Memory B cell (primary cell): Measurements from ENCODE around the gene CNTN2.

Experiments
- ATAC-seq: fragments of 150-1000 bp; cut with Tn5 transposase; 2 replicates; pipeline ENCODE4 v1.10.0; 2021; ENCODE audit warnings: low read depth, mild to moderate bottlenecking, moderate library complexity
- DNase-seq, 2 donors: peaks; one replicate each; pipeline ENCODE4 v3.0.0; 2022; ENCODE audit warnings: low spot score in 2 of 2
- H3K27ac Mint-ChIP-seq: one replicate; pipeline ENCODE4 v1.8.0; 2022; ENCODE audit warnings: mild to moderate bottlenecking, moderate library complexity, mixed read lengths
- H3K27me3 Mint-ChIP-seq: one replicate; pipeline ENCODE4 v1.8.0; 2022; ENCODE audit warnings: mixed read lengths
- H3K36me3 Mint-ChIP-seq: one replicate; pipeline ENCODE4 v1.8.0; 2022; ENCODE audit warnings: mild to moderate bottlenecking, mixed read lengths
- H3K4me1 Mint-ChIP-seq: one replicate; pipeline ENCODE4 v1.8.0; 2022; ENCODE audit warnings: mixed read lengths
- H3K4me3 Mint-ChIP-seq: one replicate; pipeline ENCODE4 v1.8.0; 2022; ENCODE audit warnings: mild to moderate bottlenecking, moderate library complexity, mixed read lengths
- H3K9me3 Mint-ChIP-seq: one replicate; pipeline ENCODE4 v1.8.0; 2022; ENCODE audit warnings: mixed read lengths

The CNTN2 gene

GRCh38 chr1:205076245-205076761, 33.3 kb downstream of the CNTN2 start:
- H3K4me3 Mint-ChIP-seq, result no peak overlapping the region
- H3K4me1 Mint-ChIP-seq, result no peaks in the 10 kb centered on the region
- ATAC-seq (no peak), DNase-seq (no peak)
- peaks cover 2% of the 10 kb centered on the region for H3K36me3 Mint-ChIP-seq
- no peak overlapping the region for H3K27ac Mint-ChIP-seq
- no peaks in the 10 kb centered on the region for H3K27me3 Mint-ChIP-seq
- H3K9me3 Mint-ChIP-seq, result no peaks in the 10 kb centered on the region

GRCh38 chr1:205077158-205077933, 34.3 kb downstream of the CNTN2 start:
- H3K4me1 Mint-ChIP-seq, result no peaks in the 10 kb centered on the region
- no peak overlapping the region for H3K27ac Mint-ChIP-seq
- no peaks in the 10 kb centered on the region for H3K9me3 Mint-ChIP-seq
- H3K27me3 Mint-ChIP-seq, result no peaks in the 10 kb centered on the region
- H3K4me3 Mint-ChIP-seq, result no peak overlapping the region
- no peak for DNase-seq
- peaks cover 2% of the 10 kb centered on the region for H3K36me3 Mint-ChIP-seq
- no peak for ATAC-seq

GRCh38 chr1:205077934-205078311, 34.9 kb downstream of the CNTN2 start:
- H3K9me3 Mint-ChIP-seq, result no peaks in the 10 kb centered on the region
- H3K4me1 Mint-ChIP-seq, result no peaks in the 10 kb centered on the region
- H3K27ac Mint-ChIP-seq, result no peak overlapping the region
- DNase-seq (no peak), ATAC-seq (no peak)
- no peaks in the 10 kb centered on the region for H3K27me3 Mint-ChIP-seq
- peaks cover 2% of the 10 kb centered on the region for H3K36me3 Mint-ChIP-seq
- H3K4me3 Mint-ChIP-seq, result no peak overlapping the region

DNA sequence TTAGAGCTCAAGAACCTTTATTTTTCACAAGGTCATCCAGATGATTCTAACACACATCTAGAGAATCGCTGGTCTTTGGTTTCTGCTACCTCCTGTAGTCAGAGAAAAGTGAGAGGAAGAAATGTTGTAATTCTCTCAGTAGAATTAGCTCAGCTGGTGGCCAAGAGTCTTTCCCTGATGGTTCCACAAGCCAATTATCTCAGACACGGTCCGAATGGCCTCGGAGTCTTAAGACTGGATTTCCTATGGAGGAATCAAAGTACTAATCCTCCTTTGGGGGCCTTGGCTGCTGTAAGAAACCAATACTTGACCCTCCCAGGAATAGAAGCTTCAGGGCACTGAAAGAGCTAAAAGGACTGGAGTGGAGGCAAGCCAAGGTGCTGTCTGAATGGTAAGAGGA, 39.4 kb downstream of the CNTN2 start:
- no peak for ATAC-seq
- Mint-ChIP-seq H3K27me3 (no peaks in the 10 kb centered on the region), H3K4me3 (no peak overlapping the region), H3K9me3 (no peaks in the 10 kb centered on the region), H3K36me3 (peaks cover 13% of the 10 kb centered on the region), H3K27ac (no peak overlapping the region), H3K4me1 (no peaks in the 10 kb centered on the region)
- DNase-seq, result no peak

GRCh38 chr1:205084360-205084759, 41.3 kb downstream of the CNTN2 start, which contains the start of gene TMEM81:
TMEM81 (minus strand) TSS chr1:205084460; CDS start chr1:205084320, 140 bp downstream.
- no peak within 1 kb of the TSS for H3K27ac Mint-ChIP-seq
- H3K4me1 Mint-ChIP-seq, result no peaks in the 10 kb centered on the region
- no peaks in the 10 kb centered on the region for H3K9me3 Mint-ChIP-seq

GRCh38 chr1:205088341-205088740, 45.3 kb downstream of the CNTN2 start:
- H3K4me3 Mint-ChIP-seq, result no peak overlapping the region
- ATAC-seq, result no peak

More at GRCh38 chr1:205084360-205084759, 41.3 kb downstream of the CNTN2 start, which contains the start of gene TMEM81:
- no peak for DNase-seq
- Mint-ChIP-seq H3K36me3 (peaks cover 28% of the 10 kb centered on the region), H3K4me3 (no peak within 1 kb of the TSS), H3K27me3 (no peaks in the 10 kb centered on the region)
- no peak for ATAC-seq

GRCh38 chr1:205091043-205091740, 48.2 kb downstream of the CNTN2 start:
- ATAC-seq, result no peak

More at GRCh38 chr1:205088341-205088740, 45.3 kb downstream of the CNTN2 start:
- Mint-ChIP-seq H3K4me1 (no peaks in the 10 kb centered on the region), H3K27me3 (no peaks in the 10 kb centered on the region), H3K36me3 (peaks cover 31% of the 10 kb centered on the region), H3K27ac (no peak overlapping the region), H3K9me3 (no peaks in the 10 kb centered on the region)
- no peak for DNase-seq

GRCh38 chr1:205095422-205095821, 52.4 kb downstream of the CNTN2 start:
- no peak for ATAC-seq
- Mint-ChIP-seq H3K36me3 (peaks cover 32% of the 10 kb centered on the region), H3K4me3 (no peak overlapping the region), H3K27ac (no peak overlapping the region), H3K27me3 (no peaks in the 10 kb centered on the region), H3K4me1 (peaks cover 2% of the 10 kb centered on the region), H3K9me3 (no peaks in the 10 kb centered on the region)
- DNase-seq, result no peak

More at GRCh38 chr1:205091043-205091740, 48.2 kb downstream of the CNTN2 start:
- DNase-seq, result no peak
- no peaks in the 10 kb centered on the region for H3K27me3 Mint-ChIP-seq
- peaks cover 2% of the 10 kb centered on the region for H3K4me1 Mint-ChIP-seq
- H3K4me3 Mint-ChIP-seq, result no peak overlapping the region
- H3K27ac Mint-ChIP-seq, result no peak overlapping the region
- H3K9me3 Mint-ChIP-seq, result no peaks in the 10 kb centered on the region
- H3K36me3 Mint-ChIP-seq, result peaks cover 33% of the 10 kb centered on the region

- H3K27me3 Mint-ChIP-seq, result no peaks in the 10 kb centered on the region
- peaks cover 2% of the 10 kb centered on the region for H3K4me1 Mint-ChIP-seq
- DNase-seq (no peak), ATAC-seq (no peak)
- H3K27ac Mint-ChIP-seq, result no peak overlapping the region
- peaks cover 40% of the 10 kb centered on the region for H3K36me3 Mint-ChIP-seq
- no peaks in the 10 kb centered on the region for H3K9me3 Mint-ChIP-seq
- no peak overlapping the region for H3K4me3 Mint-ChIP-seq
Measured at GRCh38 chr1:205098242-205098641, 55.2 kb downstream of the CNTN2 start.

DNA sequence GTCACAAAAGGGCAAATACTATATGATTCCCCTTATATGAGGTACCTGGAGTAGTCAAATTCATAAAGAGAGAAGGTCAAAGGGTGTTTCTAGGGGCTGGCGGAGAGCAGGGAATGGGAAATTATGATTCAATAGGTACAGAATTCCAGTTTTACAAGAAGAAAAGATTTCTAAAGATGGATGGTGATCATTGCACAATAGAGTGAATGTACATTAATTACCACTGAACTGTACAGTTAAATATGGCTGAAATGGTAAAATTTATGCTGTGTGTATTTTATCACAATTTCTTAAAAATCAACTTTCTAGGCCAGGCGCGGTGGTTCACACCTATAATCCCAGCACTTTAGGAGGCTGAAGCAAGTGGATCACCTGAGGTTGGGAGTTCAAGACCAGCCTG, 59.4 kb downstream of the CNTN2 start:
- Mint-ChIP-seq H3K9me3 (no peaks in the 10 kb centered on the region), H3K36me3 (peaks cover 46% of the 10 kb centered on the region), H3K4me1 (no peaks in the 10 kb centered on the region), H3K27me3 (no peaks in the 10 kb centered on the region), H3K27ac (no peak overlapping the region), H3K4me3 (no peak overlapping the region)
- DNase-seq, result no peak
- no peak for ATAC-seq

- Mint-ChIP-seq H3K27ac (no peak overlapping the region), H3K4me3 (no peak overlapping the region), H3K36me3 (peaks cover 40% of the 10 kb centered on the region), H3K27me3 (no peaks in the 10 kb centered on the region), H3K4me1 (peaks cover 15% of the 10 kb centered on the region), H3K9me3 (no peaks in the 10 kb centered on the region)
- no peak for DNase-seq
- ATAC-seq, result no peak
Measured at GRCh38 chr1:205107327-205107726, 64.3 kb downstream of the CNTN2 start.

GRCh38 chr1:205108464-205108863, 65.5 kb downstream of the CNTN2 start:
- Mint-ChIP-seq H3K4me1 (peaks cover 16% of the 10 kb centered on the region), H3K36me3 (peaks cover 40% of the 10 kb centered on the region), H3K4me3 (no peak overlapping the region), H3K27ac (no peak overlapping the region), H3K27me3 (no peaks in the 10 kb centered on the region), H3K9me3 (no peaks in the 10 kb centered on the region)
- DNase-seq, result no peak
- no peak for ATAC-seq

- Mint-ChIP-seq H3K4me1 (peaks cover 16% of the 10 kb centered on the region), H3K9me3 (no peaks in the 10 kb centered on the region), H3K4me3 (no peak overlapping the region), H3K36me3 (peaks cover 34% of the 10 kb centered on the region), H3K27me3 (no peaks in the 10 kb centered on the region), H3K27ac (no peak overlapping the region)
- no peak for DNase-seq
- ATAC-seq, result no peak
Measured at GRCh38 chr1:205109269-205109668, 66.3 kb downstream of the CNTN2 start.

GRCh38 chr1:205109711-205110110, 66.7 kb downstream of the CNTN2 start:
- Mint-ChIP-seq H3K4me3 (no peak overlapping the region), H3K27me3 (no peaks in the 10 kb centered on the region), H3K36me3 (peaks cover 32% of the 10 kb centered on the region), H3K9me3 (no peaks in the 10 kb centered on the region), H3K27ac (peak overlapping the region; percentile 18), H3K4me1 (peaks cover 16% of the 10 kb centered on the region)
- DNase-seq, result no peak
- ATAC-seq, result no peak
